GM12872 (cell line): Measurements from ENCODE around the gene CCM2.

Experiments
- CTCF ChIP-seq: IDR thresholded peaks from 3 replicates; pipeline ENCODE4 v1.5.1; 2011; ENCODE audit warnings: low read depth, mild to moderate bottlenecking, low read length, moderate library complexity; ENCODE audit not compliant: insufficient read depth

Gene CCM2

GRCh38 chr7:44976040-44976745 lies 23.8 kb upstream of the CCM2 start:
- no peak for TF ChIP-seq CTCF

DNA sequence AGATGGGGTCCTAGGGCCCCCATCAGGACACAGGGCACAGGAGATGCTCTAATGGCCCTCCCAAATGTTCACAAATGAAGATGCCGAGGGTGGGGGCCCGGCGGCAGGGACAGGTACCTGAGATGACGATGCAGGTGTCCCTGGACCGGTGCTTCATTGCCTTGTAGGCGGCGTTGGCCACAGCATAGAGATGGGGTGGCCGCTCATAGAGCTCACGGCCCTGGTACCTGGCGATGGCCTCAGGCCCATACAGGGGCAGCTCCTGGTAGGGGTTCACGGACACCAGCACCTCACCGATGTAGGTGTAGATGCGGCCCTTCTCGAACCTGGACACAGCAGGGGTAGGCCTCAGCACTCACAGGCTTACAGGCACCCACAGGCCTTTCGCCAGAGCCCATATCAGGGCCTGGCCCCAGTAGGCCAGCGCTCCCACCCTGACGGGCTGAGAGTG lies 23.2 kb upstream of the CCM2 start:
- TF ChIP-seq CTCF, result no peak

- no peak for TF ChIP-seq CTCF
Observed at GRCh38 chr7:44977304-44977958, 22.6 kb upstream of the CCM2 start.

- TF ChIP-seq CTCF, result no peak
Observed at GRCh38 chr7:44977959-44978335, 22.1 kb upstream of the CCM2 start.

- no peak for TF ChIP-seq CTCF
Observed at GRCh38 chr7:44978511-44979366, 21.3 kb upstream of the CCM2 start, which contains the start of gene MYO1G. MYO1G (minus strand) TSS chr7:44979015; CDS start chr7:44978961, 54 bp downstream.

GRCh38 chr7:44979481-44980392 lies 20.3 kb upstream of the CCM2 start:
- peak; percentile 78 for TF ChIP-seq CTCF
